OCI-LY3 (cell line): ENCODE results near the gene TIRAP.

Experiments used
- EZH2phosphoT487 ChIP-seq: fragments of 200-600 bp; shearing (Covaris generic); IDR thresholded peaks from 2 replicates; pipeline ENCODE4 v1.6.1; 2018; ENCODE audit warnings: antibody characterized with exemption, mixed run types, low read depth
- TF ChIP-seq, protein P1 (sequence below): fragments of 200-600, 300-600 bp; sonication (generic); IDR thresholded peaks from 2 replicates; pipeline ENCODE4 v1.5.1; 2014; ENCODE audit warnings: antibody characterized with exemption, low read length, low read depth

DNA sequence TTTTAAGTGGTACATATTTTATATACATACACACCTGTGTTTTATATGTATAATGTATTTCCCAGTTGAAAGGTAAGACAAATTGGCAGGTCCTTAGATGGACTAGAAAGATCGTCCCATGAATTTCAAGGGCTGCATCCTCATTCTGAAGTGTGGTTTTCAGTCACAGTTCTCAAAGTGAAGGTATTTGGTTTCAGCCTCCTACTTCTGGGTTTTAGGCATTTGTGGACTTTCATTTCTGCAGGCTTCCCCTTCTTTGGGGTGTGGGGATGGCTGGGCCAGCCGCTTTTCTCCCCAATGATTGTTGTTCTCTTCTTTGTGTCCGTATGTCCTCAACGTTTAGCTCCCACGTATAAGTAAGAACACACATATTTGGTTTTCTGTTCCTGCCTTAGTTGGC is 30.9 kb downstream of the TIRAP start:
- TF ChIP-seq, protein P1, sequence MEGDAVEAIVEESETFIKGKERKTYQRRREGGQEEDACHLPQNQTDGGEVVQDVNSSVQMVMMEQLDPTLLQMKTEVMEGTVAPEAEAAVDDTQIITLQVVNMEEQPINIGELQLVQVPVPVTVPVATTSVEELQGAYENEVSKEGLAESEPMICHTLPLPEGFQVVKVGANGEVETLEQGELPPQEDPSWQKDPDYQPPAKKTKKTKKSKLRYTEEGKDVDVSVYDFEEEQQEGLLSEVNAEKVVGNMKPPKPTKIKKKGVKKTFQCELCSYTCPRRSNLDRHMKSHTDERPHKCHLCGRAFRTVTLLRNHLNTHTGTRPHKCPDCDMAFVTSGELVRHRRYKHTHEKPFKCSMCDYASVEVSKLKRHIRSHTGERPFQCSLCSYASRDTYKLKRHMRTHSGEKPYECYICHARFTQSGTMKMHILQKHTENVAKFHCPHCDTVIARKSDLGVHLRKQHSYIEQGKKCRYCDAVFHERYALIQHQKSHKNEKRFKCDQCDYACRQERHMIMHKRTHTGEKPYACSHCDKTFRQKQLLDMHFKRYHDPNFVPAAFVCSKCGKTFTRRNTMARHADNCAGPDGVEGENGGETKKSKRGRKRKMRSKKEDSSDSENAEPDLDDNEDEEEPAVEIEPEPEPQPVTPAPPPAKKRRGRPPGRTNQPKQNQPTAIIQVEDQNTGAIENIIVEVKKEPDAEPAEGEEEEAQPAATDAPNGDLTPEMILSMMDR = no peak
- TF ChIP-seq EZH2phosphoT487 = no peak
